ENCODE results near the gene STPG2. TPM values are rescaled to one million over a fixed set of nuclear protein-coding genes. Genes with fewer than 3 reads are reported as not detected.
A peak's percentile ranks its signal among the peaks of the same experiment; 100 is the strongest.

Gene STPG2
- total RNA-seq, 1 donor from 2014 or later, result 2.5 TPM

DNA sequence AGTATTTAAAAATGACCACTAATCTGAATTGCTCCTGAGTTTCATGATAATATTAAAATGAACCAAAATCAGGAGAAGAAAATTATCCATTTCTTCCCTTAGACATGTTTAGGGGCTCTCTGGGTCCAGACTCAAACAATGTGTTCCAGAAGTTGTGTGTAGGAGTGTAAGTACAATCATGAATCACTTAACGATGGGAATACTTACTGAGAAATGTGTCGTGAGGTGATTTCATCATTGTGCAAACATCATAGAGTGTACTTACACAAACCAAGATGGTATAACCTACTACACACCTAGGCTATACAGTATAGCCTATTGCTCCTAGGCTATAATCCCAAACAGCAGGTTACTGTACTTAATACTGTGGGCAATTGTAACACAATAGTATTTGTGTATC, 74.8 kb downstream of the STPG2 start:
- H3K36me3 Mint-ChIP-seq (ENCODE audit: low read depth, unreplicated experiment), result no peaks in the 10 kb centered on the region
- no peaks in the 10 kb centered on the region for H3K9me3 Mint-ChIP-seq (ENCODE audit: unreplicated experiment)

DNA sequence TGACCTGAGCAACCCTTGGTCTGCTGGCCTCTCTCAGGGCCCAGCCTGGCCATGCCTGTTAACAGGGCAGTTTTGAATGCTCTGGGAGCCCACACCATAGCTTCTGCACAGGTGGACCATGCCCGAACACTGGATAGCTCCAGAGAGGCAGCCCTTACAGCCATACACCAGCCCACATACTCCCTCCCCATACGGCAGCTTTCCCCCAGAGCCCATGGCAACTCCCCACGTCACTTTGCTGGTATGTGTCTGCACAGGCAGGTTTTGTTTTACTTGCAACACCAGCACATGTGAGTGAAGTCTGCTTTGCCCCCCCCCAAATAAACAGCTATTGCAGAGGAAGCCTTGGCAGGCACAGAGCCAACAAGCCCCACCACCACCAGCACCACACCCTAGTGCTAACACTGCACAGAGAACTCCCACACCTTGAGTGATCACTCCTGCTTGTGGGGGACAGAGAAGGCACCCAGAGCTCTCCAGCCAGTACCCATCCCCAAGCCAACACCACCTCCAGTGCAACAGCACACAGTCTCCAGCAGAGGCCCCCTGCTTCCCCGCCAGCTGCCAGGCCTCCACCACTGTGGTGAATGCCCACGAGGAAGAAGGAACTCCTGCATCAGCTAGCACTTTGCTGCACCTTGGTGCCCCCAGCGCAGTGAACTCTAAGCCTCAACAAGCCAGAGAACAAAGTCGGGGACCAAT, 87.3 kb downstream of the STPG2 start:
- H3K4me1 Mint-ChIP-seq (ENCODE audit: unreplicated experiment), result no peaks in the 10 kb centered on the region
- no peak overlapping the region for H3K27ac Mint-ChIP-seq (ENCODE audit: unreplicated experiment)
- DNase-seq (ENCODE audit: low spot score), result no peak
- H3K9me3 Mint-ChIP-seq (ENCODE audit: unreplicated experiment), result no peaks in the 10 kb centered on the region
- H3K36me3 Mint-ChIP-seq (ENCODE audit: low read depth, unreplicated experiment), result peaks cover 3% of the 10 kb centered on the region
- H3K27me3 Mint-ChIP-seq (ENCODE audit: unreplicated experiment), result peaks cover 7% of the 10 kb centered on the region
- no peak overlapping the region for H3K4me3 Mint-ChIP-seq (ENCODE audit: unreplicated experiment)
- TF ChIP-seq, protein P1, sequence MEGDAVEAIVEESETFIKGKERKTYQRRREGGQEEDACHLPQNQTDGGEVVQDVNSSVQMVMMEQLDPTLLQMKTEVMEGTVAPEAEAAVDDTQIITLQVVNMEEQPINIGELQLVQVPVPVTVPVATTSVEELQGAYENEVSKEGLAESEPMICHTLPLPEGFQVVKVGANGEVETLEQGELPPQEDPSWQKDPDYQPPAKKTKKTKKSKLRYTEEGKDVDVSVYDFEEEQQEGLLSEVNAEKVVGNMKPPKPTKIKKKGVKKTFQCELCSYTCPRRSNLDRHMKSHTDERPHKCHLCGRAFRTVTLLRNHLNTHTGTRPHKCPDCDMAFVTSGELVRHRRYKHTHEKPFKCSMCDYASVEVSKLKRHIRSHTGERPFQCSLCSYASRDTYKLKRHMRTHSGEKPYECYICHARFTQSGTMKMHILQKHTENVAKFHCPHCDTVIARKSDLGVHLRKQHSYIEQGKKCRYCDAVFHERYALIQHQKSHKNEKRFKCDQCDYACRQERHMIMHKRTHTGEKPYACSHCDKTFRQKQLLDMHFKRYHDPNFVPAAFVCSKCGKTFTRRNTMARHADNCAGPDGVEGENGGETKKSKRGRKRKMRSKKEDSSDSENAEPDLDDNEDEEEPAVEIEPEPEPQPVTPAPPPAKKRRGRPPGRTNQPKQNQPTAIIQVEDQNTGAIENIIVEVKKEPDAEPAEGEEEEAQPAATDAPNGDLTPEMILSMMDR (IDR thresholded peaks at IDR 0.05; ENCODE audit: unreplicated experiment), result no peak

More for the DNA sequence above, 74.8 kb downstream of the STPG2 start:
- Mint-ChIP-seq H3K27ac (ENCODE audit: unreplicated experiment) (no peak overlapping the region), H3K27me3 (ENCODE audit: unreplicated experiment) (no peaks in the 10 kb centered on the region), H3K4me1 (ENCODE audit: unreplicated experiment) (no peaks in the 10 kb centered on the region), H3K4me3 (ENCODE audit: unreplicated experiment) (no peak overlapping the region)
- TF ChIP-seq, protein P1 (IDR thresholded peaks at IDR 0.05; ENCODE audit: unreplicated experiment), result no peak
- DNase-seq (ENCODE audit: low spot score), result no peak

DNA sequence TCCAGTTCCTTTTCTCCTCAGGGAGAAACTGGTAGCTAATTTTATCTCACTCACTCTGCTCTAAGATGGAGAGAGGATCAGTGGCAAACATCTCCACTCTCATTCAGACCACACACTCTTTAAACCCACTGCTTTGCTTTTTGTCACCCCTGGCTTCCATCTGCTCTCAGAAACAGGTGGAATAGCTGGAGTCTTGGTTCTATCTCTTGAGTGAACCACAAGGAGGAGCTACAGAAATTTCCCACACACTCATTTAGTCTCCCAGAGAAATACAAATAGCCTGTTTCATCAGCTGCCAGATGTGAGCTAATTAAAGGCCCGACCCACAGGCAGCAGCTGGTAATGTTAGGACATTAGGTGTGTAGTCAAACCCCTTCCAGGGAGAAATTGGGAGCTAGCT, 96.6 kb downstream of the STPG2 start:
- H3K27me3 Mint-ChIP-seq (ENCODE audit: unreplicated experiment), result no peaks in the 10 kb centered on the region
- H3K4me1 Mint-ChIP-seq (ENCODE audit: unreplicated experiment), result no peaks in the 10 kb centered on the region
- H3K9me3 Mint-ChIP-seq (ENCODE audit: unreplicated experiment), result no peaks in the 10 kb centered on the region
- H3K27ac Mint-ChIP-seq (ENCODE audit: unreplicated experiment), result no peak overlapping the region
- H3K4me3 Mint-ChIP-seq (ENCODE audit: unreplicated experiment), result no peak overlapping the region
- TF ChIP-seq, protein P1 (IDR thresholded peaks at IDR 0.05; ENCODE audit: unreplicated experiment), result no peak
- H3K36me3 Mint-ChIP-seq (ENCODE audit: low read depth, unreplicated experiment), result no peaks in the 10 kb centered on the region
- no peak for DNase-seq (ENCODE audit: low spot score)

DNA sequence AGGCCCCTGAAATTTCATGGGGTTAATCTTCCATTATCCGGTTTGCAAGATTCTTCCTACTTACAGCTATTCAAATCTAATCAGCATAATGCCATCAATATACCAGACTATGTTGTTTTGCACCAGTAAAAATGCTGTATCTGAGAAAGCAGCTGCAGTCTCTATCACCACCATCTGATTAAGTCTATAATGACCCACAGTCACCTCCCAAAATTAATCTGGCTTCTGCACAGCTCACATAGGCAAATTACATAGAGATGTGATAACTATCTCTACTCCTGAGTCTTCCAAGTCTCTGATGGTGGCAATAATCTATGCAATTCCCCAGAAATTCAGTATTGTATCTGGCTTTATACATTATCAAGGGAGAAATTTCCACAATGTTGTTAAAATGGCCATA, 113.2 kb downstream of the STPG2 start:
- no peak overlapping the region for H3K27ac Mint-ChIP-seq (ENCODE audit: unreplicated experiment)
- H3K9me3 Mint-ChIP-seq (ENCODE audit: unreplicated experiment), result no peaks in the 10 kb centered on the region
- no peaks in the 10 kb centered on the region for H3K4me1 Mint-ChIP-seq (ENCODE audit: unreplicated experiment)
- no peak for DNase-seq (ENCODE audit: low spot score)
- H3K36me3 Mint-ChIP-seq (ENCODE audit: low read depth, unreplicated experiment), result peaks cover 5% of the 10 kb centered on the region
- no peaks in the 10 kb centered on the region for H3K27me3 Mint-ChIP-seq (ENCODE audit: unreplicated experiment)
- TF ChIP-seq, protein P1 (IDR thresholded peaks at IDR 0.05; ENCODE audit: unreplicated experiment), result no peak
- H3K4me3 Mint-ChIP-seq (ENCODE audit: unreplicated experiment), result no peak overlapping the region

DNA sequence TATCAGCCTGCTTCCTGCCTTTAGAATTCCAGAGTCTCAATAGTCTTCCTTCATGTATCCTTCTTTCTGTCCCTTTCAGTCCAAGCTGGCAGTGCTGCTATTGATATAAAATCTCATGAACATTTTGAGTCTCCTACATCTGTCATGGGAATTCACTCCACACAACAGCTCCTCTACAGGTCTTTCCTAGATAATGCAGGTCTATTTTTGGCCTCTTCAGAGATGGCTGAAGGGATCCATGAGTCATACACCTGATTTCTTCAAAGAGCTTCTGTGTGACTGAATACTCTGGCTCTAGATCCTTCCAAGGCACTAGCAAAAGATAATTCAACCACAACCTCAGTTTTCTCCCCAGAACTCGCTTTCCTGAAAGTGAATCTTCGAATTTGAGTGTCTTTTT, 115.4 kb downstream of the STPG2 start:
- peaks cover 7% of the 10 kb centered on the region for H3K9me3 Mint-ChIP-seq (ENCODE audit: unreplicated experiment)
- TF ChIP-seq, protein P1 (IDR thresholded peaks at IDR 0.05; ENCODE audit: unreplicated experiment), result peak; percentile 58
- peaks cover 2% of the 10 kb centered on the region for H3K27me3 Mint-ChIP-seq (ENCODE audit: unreplicated experiment)
- DNase-seq (ENCODE audit: low spot score), result no peak
- no peaks in the 10 kb centered on the region for H3K4me1 Mint-ChIP-seq (ENCODE audit: unreplicated experiment)
- no peak overlapping the region for H3K27ac Mint-ChIP-seq (ENCODE audit: unreplicated experiment)
- peaks cover 12% of the 10 kb centered on the region for H3K36me3 Mint-ChIP-seq (ENCODE audit: low read depth, unreplicated experiment)
- no peak overlapping the region for H3K4me3 Mint-ChIP-seq (ENCODE audit: unreplicated experiment)
